HG03175 (cell line): Measurements from ENCODE around the gene RCOR3.
"Not testable (repeated sequence)": the region's sequence is repeated elsewhere in the genome, so short reads cannot be mapped to it uniquely, and the experiment has no call there.

ENCODE experiments used
- ATAC-seq: cut with Tn5 transposase; IDR thresholded peaks from one replicate; pipeline ENCODE4 v1.9.1; 2021; ENCODE audit warnings: mild to moderate bottlenecking, moderate library complexity; ENCODE audit not compliant: unreplicated experiment

RCOR3 gene

GRCh38 chr1:211259638-211260126, 516 bp downstream of the RCOR3 start:
- peak; percentile 17 for ATAC-seq

- peak; percentile 40 for ATAC-seq
Observed at GRCh38 chr1:211260141-211261107, 1.3 kb downstream of the RCOR3 start.

- ATAC-seq = no peak
Observed at GRCh38 chr1:211261229-211261628, 2.1 kb downstream of the RCOR3 start.

- ATAC-seq = not testable (repeated sequence)
Observed at GRCh38 chr1:211263022-211263421, 3.9 kb downstream of the RCOR3 start.

- ATAC-seq = no peak
Observed at GRCh38 chr1:211267204-211267857, 8.2 kb downstream of the RCOR3 start.

GRCh38 chr1:211279340-211279739, 20.2 kb downstream of the RCOR3 start:
- ATAC-seq = no peak

- ATAC-seq = no peak
Observed at GRCh38 chr1:211280910-211281309, 21.7 kb downstream of the RCOR3 start.

- ATAC-seq = no peak
Observed at GRCh38 chr1:211281320-211282022, 22.3 kb downstream of the RCOR3 start.

GRCh38 chr1:211282023-211282373, 22.8 kb downstream of the RCOR3 start:
- no peak for ATAC-seq

GRCh38 chr1:211285196-211285595, 26.0 kb downstream of the RCOR3 start:
- ATAC-seq = no peak

- ATAC-seq = no peak
Observed at GRCh38 chr1:211287218-211287617, 28.1 kb downstream of the RCOR3 start.

GRCh38 chr1:211292411-211292810, 33.2 kb downstream of the RCOR3 start:
- ATAC-seq = no peak

GRCh38 chr1:211296396-211296795, 37.2 kb downstream of the RCOR3 start:
- no peak for ATAC-seq

- ATAC-seq = peak; percentile 98
Observed at GRCh38 chr1:211305044-211305443, 45.9 kb downstream of the RCOR3 start.

GRCh38 chr1:211309617-211310016, 50.5 kb downstream of the RCOR3 start:
- no peak for ATAC-seq

- no peak for ATAC-seq
Observed at GRCh38 chr1:211313392-211313791, 54.2 kb downstream of the RCOR3 start.

GRCh38 chr1:211318576-211319280, 59.6 kb downstream of the RCOR3 start:
- no peak for ATAC-seq

GRCh38 chr1:211319892-211320291, 60.7 kb downstream of the RCOR3 start:
- ATAC-seq = no peak

- ATAC-seq = peak; percentile 32
Observed at GRCh38 chr1:211320980-211321379, 61.8 kb downstream of the RCOR3 start.

GRCh38 chr1:211321646-211322045, 62.5 kb downstream of the RCOR3 start:
- not testable (repeated sequence) for ATAC-seq
